HepG2 (cell line): Measurements from ENCODE around the gene CSKMT. TPM values are rescaled to one million over a fixed set of nuclear protein-coding genes. Genes with fewer than 3 reads are reported as not detected.

Experiments
- EED ChIP-seq: sonication (generic); formaldehyde crosslinking; IDR thresholded peaks from 2 replicates; pipeline ENCODE4 v1.5.0; 2020; ENCODE audit warnings: mild to moderate bottlenecking, missing genetic modification reagents
- EP300 ChIP-seq, 3 experiments: sonication (generic) in 1 of 3; formaldehyde crosslinking in 1 of 3; IDR thresholded peaks; 2 replicates each; pipeline versions ENCODE4 v1.5.1 to v1.6.1; 2011 to 2020; ENCODE audit warnings: low read depth in 2 of 3, low read length in 2 of 3, borderline replicate concordance in 1 of 3, improper control_type of control experiment in 1 of 3, mild to moderate bottlenecking in 1 of 3, missing genetic modification reagents in 1 of 3, moderate library complexity in 1 of 3
- FOXM1 ChIP-seq: sonication (generic); formaldehyde crosslinking; IDR thresholded peaks from 2 replicates; pipeline ENCODE4 v1.5.0; 2020; ENCODE audit warnings: missing genetic modification reagents
- PRPF4 ChIP-seq: fragments of 200-400 bp; formaldehyde crosslinking; IDR thresholded peaks from 2 replicates; pipeline ENCODE4 v1.6.1; 2016; ENCODE audit warnings: low read length, low read depth; ENCODE audit not compliant: poor library complexity, severe bottlenecking
- TBX3 ChIP-seq: fragments of 450-650 bp; IDR thresholded peaks from 2 replicates; pipeline ENCODE4 v1.6.1; 2017; ENCODE audit warnings: antibody characterized with exemption, mild to moderate bottlenecking, inconsistent platforms, borderline replicate concordance
- ZC3H13 ChIP-seq: sonication (generic); formaldehyde crosslinking; IDR thresholded peaks from 2 replicates; pipeline ENCODE4 v1.8.1; 2023; ENCODE audit warnings: mild to moderate bottlenecking, missing genetic modification reagents, moderate library complexity
- ZIK1 ChIP-seq: sonication (generic); formaldehyde crosslinking; IDR thresholded peaks from 2 replicates; pipeline ENCODE4 v1.5.0; 2020; ENCODE audit warnings: mild to moderate bottlenecking, low read depth, missing genetic modification reagents, borderline replicate concordance
- ZNF207 ChIP-seq: fragments of 450-650 bp; IDR thresholded peaks from 2 replicates; pipeline ENCODE4 v1.6.1; 2016; ENCODE audit warnings: antibody characterized with exemption, borderline replicate concordance
- ZNF431 ChIP-seq: sonication (generic); formaldehyde crosslinking; IDR thresholded peaks from 2 replicates; pipeline ENCODE4 v1.9.0; 2022; ENCODE audit warnings: missing genetic modification reagents, low read depth, mild to moderate bottlenecking, borderline replicate concordance
- ZNF619 ChIP-seq: sonication (generic); formaldehyde crosslinking; IDR thresholded peaks from 2 replicates; pipeline ENCODE4 v1.4.0; 2020; ENCODE audit warnings: mild to moderate bottlenecking, missing genetic modification reagents
- ZNF83 ChIP-seq: sonication (generic); formaldehyde crosslinking; IDR thresholded peaks from 2 replicates; pipeline ENCODE4 v1.4.0; 2020; ENCODE audit warnings: missing genetic modification reagents, mild to moderate bottlenecking, borderline replicate concordance
- polyA plus RNA-seq, 8 experiments: library from polyadenylated mRNA; depleted of rRNA in 3 of 8; stranded (reverse) in 7 of 8; unstranded in 1 of 8; fragments of >200 nt; fragmentation: Illumina TruSeq in 4 of 8; extraction: Trizol in 4 of 8; gene quantifications; 2 replicates each; pipeline versions ENCODE4 v1.2.1 to v1.2.3, GENCODE V29; 2011 to 2016; ENCODE audit warnings: low read depth in 4 of 8, missing spikeins in 1 of 8, mixed read lengths in 1 of 8; ENCODE audit not compliant: insufficient read depth in 1 of 8
- total RNA-seq, 5 experiments: library from RNA; depleted of rRNA; stranded (reverse); fragments of >200 nt; fragmentation: Illumina TruSeq; extraction: Trizol; gene quantifications; 2 replicates each; pipeline ENCODE4 v1.2.3, GENCODE V29; 2016; ENCODE audit warnings: low read depth in 1 of 5
- TF ChIP-seq, protein P1 (sequence below): sonication (generic); formaldehyde crosslinking; IDR thresholded peaks from 2 replicates; pipeline ENCODE4 v1.4.0; 2020; ENCODE audit warnings: mild to moderate bottlenecking, missing genetic modification reagents
- TF ChIP-seq, protein P2 (sequence below): sonication (generic); formaldehyde crosslinking; IDR thresholded peaks from 2 replicates; pipeline ENCODE4 v1.5.0; 2020; ENCODE audit warnings: missing genetic modification reagents
- TF ChIP-seq, protein P3 (sequence below): sonication (generic); formaldehyde crosslinking; IDR thresholded peaks from 2 replicates; pipeline ENCODE4 v1.4.0; 2020; ENCODE audit warnings: missing genetic modification reagents
- TF ChIP-seq, protein P4 (sequence below): sonication (generic); formaldehyde crosslinking; IDR thresholded peaks from 2 replicates; pipeline ENCODE4 v1.4.0; 2020; ENCODE audit warnings: missing genetic modification reagents, borderline replicate concordance

Gene CSKMT
- total and polyA plus RNA-seq, 2 of the 13 experiments (the other 11 are each of a cell fraction or from before 2014, with no cell fraction given): 7.6 to 31.8 TPM

DNA sequence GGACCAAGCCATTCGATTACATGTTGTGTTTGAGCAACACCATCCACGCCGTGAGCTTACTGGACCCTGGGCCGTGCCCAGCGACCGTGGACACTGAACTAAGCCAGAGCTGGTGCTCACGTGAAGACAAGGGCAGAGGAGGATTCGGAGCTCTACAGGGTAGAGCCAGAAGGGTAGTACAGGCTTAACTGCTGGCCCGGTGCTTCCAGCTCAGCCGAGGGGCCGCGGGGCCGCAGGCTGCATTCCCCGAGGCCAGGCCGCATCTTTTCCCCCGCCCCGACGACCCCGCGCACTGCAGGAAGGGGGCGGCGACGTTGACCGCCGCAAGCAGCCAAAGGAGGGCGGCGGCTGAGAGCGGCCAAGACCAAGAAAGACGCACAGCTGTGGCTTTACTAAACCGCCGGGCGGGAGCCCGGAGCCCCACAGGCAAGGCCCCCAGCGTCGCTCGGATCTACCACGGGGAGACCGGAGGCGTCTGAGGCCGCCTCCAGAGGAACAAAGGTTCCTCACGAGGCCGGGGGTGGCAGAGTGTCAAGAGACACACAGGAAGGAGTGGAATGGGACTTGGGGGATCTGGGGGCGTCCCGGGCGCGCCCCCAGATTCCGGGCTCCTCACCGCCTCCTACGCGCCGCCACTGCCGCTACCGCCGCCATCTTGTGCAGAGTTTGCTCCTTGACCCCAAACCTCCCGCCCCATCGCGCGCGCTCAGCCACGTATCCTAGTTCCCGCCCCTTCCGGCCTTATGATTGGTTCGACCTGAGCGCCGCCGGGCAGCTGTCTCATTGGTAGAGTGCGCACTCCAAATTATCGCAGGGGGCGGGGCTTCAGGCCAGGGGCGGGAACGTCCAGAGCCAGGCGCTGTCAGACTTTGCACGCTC, 18.9 kb upstream of the CSKMT start, which contains the start of gene GANAB (continued):
- TF ChIP-seq, protein P1, sequence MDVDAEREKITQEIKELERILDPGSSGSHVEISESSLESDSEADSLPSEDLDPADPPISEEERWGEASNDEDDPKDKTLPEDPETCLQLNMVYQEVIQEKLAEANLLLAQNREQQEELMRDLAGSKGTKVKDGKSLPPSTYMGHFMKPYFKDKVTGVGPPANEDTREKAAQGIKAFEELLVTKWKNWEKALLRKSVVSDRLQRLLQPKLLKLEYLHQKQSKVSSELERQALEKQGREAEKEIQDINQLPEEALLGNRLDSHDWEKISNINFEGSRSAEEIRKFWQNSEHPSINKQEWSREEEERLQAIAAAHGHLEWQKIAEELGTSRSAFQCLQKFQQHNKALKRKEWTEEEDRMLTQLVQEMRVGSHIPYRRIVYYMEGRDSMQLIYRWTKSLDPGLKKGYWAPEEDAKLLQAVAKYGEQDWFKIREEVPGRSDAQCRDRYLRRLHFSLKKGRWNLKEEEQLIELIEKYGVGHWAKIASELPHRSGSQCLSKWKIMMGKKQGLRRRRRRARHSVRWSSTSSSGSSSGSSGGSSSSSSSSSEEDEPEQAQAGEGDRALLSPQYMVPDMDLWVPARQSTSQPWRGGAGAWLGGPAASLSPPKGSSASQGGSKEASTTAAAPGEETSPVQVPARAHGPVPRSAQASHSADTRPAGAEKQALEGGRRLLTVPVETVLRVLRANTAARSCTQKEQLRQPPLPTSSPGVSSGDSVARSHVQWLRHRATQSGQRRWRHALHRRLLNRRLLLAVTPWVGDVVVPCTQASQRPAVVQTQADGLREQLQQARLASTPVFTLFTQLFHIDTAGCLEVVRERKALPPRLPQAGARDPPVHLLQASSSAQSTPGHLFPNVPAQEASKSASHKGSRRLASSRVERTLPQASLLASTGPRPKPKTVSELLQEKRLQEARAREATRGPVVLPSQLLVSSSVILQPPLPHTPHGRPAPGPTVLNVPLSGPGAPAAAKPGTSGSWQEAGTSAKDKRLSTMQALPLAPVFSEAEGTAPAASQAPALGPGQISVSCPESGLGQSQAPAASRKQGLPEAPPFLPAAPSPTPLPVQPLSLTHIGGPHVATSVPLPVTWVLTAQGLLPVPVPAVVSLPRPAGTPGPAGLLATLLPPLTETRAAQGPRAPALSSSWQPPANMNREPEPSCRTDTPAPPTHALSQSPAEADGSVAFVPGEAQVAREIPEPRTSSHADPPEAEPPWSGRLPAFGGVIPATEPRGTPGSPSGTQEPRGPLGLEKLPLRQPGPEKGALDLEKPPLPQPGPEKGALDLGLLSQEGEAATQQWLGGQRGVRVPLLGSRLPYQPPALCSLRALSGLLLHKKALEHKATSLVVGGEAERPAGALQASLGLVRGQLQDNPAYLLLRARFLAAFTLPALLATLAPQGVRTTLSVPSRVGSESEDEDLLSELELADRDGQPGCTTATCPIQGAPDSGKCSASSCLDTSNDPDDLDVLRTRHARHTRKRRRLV: peak; percentile 23; the same call in 1 of the 2 replicates
- TF ChIP-seq PRPF4 (no peak), EP300 (IDR thresholded peaks at IDR 0.05; ENCODE audit: low read depth in 2 of 2, low read length in 2 of 2) (no peak; a peak in 1 of 4 replicates), EP300 (CRISPR knock-in tag; IDR thresholded peaks at IDR 0.05; ENCODE audit: borderline replicate concordance) (no peak), FOXM1 (CRISPR knock-in tag) (no peak), ZC3H13 (peak; percentile 100), ZNF619 (no peak), TBX3 (no peak), ZIK1 (CRISPR knock-in tag) (no peak), ZNF207 (no peak), ZNF83 (CRISPR knock-in tag) (0 out of 2 replicates have a peak, but pooled peaks have one; percentile 16), EED (CRISPR knock-in tag) (no peak), ZNF431 (CRISPR knock-in tag) (no peak)
- TF ChIP-seq, protein P2, sequence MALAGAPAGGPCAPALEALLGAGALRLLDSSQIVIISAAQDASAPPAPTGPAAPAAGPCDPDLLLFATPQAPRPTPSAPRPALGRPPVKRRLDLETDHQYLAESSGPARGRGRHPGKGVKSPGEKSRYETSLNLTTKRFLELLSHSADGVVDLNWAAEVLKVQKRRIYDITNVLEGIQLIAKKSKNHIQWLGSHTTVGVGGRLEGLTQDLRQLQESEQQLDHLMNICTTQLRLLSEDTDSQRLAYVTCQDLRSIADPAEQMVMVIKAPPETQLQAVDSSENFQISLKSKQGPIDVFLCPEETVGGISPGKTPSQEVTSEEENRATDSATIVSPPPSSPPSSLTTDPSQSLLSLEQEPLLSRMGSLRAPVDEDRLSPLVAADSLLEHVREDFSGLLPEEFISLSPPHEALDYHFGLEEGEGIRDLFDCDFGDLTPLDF (CRISPR knock-in tag): peak; percentile 87; the same call in 1 of the 2 replicates
- TF ChIP-seq, protein P3, sequence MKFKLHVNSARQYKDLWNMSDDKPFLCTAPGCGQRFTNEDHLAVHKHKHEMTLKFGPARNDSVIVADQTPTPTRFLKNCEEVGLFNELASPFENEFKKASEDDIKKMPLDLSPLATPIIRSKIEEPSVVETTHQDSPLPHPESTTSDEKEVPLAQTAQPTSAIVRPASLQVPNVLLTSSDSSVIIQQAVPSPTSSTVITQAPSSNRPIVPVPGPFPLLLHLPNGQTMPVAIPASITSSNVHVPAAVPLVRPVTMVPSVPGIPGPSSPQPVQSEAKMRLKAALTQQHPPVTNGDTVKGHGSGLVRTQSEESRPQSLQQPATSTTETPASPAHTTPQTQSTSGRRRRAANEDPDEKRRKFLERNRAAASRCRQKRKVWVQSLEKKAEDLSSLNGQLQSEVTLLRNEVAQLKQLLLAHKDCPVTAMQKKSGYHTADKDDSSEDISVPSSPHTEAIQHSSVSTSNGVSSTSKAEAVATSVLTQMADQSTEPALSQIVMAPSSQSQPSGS: peak; percentile 19; the same call in 1 of the 2 replicates
- TF ChIP-seq, protein P4, sequence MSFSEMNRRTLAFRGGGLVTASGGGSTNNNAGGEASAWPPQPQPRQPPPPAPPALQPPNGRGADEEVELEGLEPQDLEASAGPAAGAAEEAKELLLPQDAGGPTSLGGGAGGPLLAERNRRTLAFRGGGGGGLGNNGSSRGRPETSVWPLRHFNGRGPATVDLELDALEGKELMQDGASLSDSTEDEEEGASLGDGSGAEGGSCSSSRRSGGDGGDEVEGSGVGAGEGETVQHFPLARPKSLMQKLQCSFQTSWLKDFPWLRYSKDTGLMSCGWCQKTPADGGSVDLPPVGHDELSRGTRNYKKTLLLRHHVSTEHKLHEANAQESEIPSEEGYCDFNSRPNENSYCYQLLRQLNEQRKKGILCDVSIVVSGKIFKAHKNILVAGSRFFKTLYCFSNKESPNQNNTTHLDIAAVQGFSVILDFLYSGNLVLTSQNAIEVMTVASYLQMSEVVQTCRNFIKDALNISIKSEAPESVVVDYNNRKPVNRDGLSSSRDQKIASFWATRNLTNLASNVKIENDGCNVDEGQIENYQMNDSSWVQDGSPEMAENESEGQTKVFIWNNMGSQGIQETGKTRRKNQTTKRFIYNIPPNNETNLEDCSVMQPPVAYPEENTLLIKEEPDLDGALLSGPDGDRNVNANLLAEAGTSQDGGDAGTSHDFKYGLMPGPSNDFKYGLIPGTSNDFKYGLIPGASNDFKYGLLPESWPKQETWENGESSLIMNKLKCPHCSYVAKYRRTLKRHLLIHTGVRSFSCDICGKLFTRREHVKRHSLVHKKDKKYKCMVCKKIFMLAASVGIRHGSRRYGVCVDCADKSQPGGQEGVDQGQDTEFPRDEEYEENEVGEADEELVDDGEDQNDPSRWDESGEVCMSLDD (CRISPR knock-in tag): no peak; the same call in 1 of the 2 replicates
